ENCODE measurements around the gene SORT1. TPM values are rescaled to one million over a fixed set of nuclear protein-coding genes. Genes with fewer than 3 reads are reported as not detected.
A peak's percentile ranks its signal among the peaks of the same experiment; 100 is the strongest.

SORT1 gene
- total and polyA plus RNA-seq, 2 of the 8 experiments (the other 6 are each of a cell fraction or from before 2014, with no cell fraction given): 18.7 to 69.6 TPM

DNA sequence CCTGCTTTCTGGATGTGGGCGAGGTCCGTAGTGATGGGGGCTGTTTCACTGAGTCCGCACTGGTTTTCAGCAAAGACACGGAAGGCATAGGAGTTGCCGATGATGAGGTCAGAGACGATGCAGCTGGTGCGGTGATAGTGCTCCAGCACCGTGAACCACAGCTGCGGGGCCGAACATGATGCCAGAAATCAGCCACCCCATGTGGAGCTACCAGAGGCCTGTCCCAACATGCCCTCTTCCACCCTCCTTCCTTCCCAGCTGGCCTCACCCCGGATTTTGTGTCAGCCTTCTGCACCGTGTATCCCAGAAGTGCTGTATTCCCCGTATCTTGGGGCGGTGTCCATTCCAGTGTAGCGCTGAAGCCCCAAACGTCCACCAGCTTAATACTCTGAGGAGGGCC lies 100.9 kb downstream of the SORT1 start:
- Histone ChIP-seq H3K18ac (ENCODE audit: extremely low read depth, low read length) (no peak overlapping the region; the same call in 1 of the 2 replicates), H2BK5ac (ENCODE audit: low read depth, low read length) (peak overlapping the region; percentile 90), H3K4me3 (ENCODE audit: extremely low read depth in 1 of 4, insufficient read depth in 2 of 4, low read depth in 3 of 4, low read length in 4 of 4) (no peak overlapping the region), H3K9me3 (ENCODE audit: insufficient read depth in 2 of 2, low read depth in 1 of 2, low read length in 1 of 2) (no peaks in the 10 kb centered on the region), H2BK120ac (replicated peaks; ENCODE audit: low read depth, low read length) (peak overlapping the region; percentile 33), H3K23me2 (ENCODE audit: low read depth, low read length) (peaks cover under 1% of the 10 kb centered on the region; the same call in 1 of the 2 replicates), H3K79me1 (ENCODE audit: low read depth, low read length) (no peaks in the 10 kb centered on the region), H2BK12ac (ENCODE audit: low read depth, low read length) (0 out of 2 replicates have a peak overlapping the region, but pooled peaks have one; percentile 17), H3K27ac (ENCODE audit: low read depth, low read length) (no peak overlapping the region), H3K4ac (replicated peaks; ENCODE audit: insufficient read length, low read depth, low read length) (peak overlapping the region; percentile 37), H3K23ac (ENCODE audit: insufficient read length) (no peak overlapping the region), H2BK20ac (ENCODE audit: low read length) (0 out of 2 replicates have a peak overlapping the region, but pooled peaks have one; percentile 32), H4K8ac (ENCODE audit: extremely low read depth, insufficient read depth, low read length) (no peak overlapping the region; the same call in 1 of the 2 replicates), H3K36me3 (ENCODE audit: control insufficient read depth in 2 of 4, insufficient read depth in 4 of 4, low read length in 3 of 4) (no peaks in the 10 kb centered on the region), H3K79me2 (ENCODE audit: control insufficient read depth in 1 of 2, insufficient read depth in 2 of 2, low read length in 2 of 2) (no peaks in the 10 kb centered on the region), H4K91ac (replicated peaks; ENCODE audit: insufficient read length, low read length) (peak overlapping the region; percentile 29), H4K5ac (ENCODE audit: insufficient read length, low read depth, low read length) (no peak overlapping the region), H2BK15ac (ENCODE audit: low read length) (no peak overlapping the region), H2AK5ac (ENCODE audit: low read depth, low read length) (peak overlapping the region; percentile 79; the same call in 1 of the 2 replicates), H2AFZ (ENCODE audit: low read length) (peak overlapping the region; percentile 75), H3K4me2 (ENCODE audit: insufficient read depth in 1 of 2, low read depth in 2 of 2, low read length in 2 of 2) (no peak overlapping the region), H3K27me3 (replicated peaks in 1 of 4; ENCODE audit: control insufficient read depth in 3 of 4, extremely low read depth in 1 of 4, insufficient read depth in 3 of 4, low read length in 3 of 4) (no peaks in the 10 kb centered on the region; a peak in 1 of 7 replicates), H4K20me1 (replicated peaks in 1 of 2; ENCODE audit: control insufficient read depth in 1 of 2, insufficient read depth in 2 of 2, low read length in 2 of 2) (no peaks in the 10 kb centered on the region), H3K9ac (replicated peaks in 1 of 4; ENCODE audit: extremely low read depth in 1 of 4, low read depth in 3 of 4, low read length in 3 of 4) (no peak overlapping the region), H3K56ac (replicated peaks; ENCODE audit: insufficient read length, low read depth, low read length) (no peak overlapping the region), H3K4me1 (replicated peaks in 1 of 4; ENCODE audit: control insufficient read depth in 3 of 4, insufficient read depth in 4 of 4, low read length in 3 of 4) (peaks cover 0 to 4% (median 0%) of the 10 kb centered on the region in 4 experiments; a peak in 1 of 7 replicates), H3K14ac (ENCODE audit: insufficient read length) (no peak overlapping the region)
- ChIA-PET CTCF (ENCODE audit: partially characterized antibody) (interaction anchor here (0.7 to 4.6 kb wide), 12 partner anchors 10 to 236 kb away, joined by 3 to 34 read pairs (median 4); partner anchors contain the start of genes MYBPHL and SORT1), POLR2A (ENCODE audit: partially characterized antibody) (interaction anchor here (0.6 to 2.3 kb wide), 6 partner anchors 9 to 104 kb away, joined by 3 to 11 read pairs (median 4); partner anchors contain the start of genes MYBPHL and PSRC1)
- 96% methylated on average over 16 of the region's 16 CpGs; no CpG with 5 or more reads in 1 of the 2 experiments for WGBS, 2 experiments (ENCODE audit: extremely low coverage in 1 of 2, insufficient coverage in 1 of 2, insufficient read length in 1 of 2, insufficient replicate concordance in 2 of 2, low coverage in 1 of 2, low lambda C conversion rate in 2 of 2, missing lambda C conversion rate in 1 of 2)
- DNase-seq (ENCODE audit: low read depth in 1 of 2, low spot score in 2 of 2) (no peak), FAIRE-seq (no peak)
- TF ChIP-seq POU5F1 (IDR thresholded peaks at IDR 0.05; ENCODE audit: low read depth, low read length) (no peak), GTF2F1 (IDR thresholded peaks at IDR 0.05; ENCODE audit: borderline replicate concordance, low read depth, low read length) (no peak), SAP30 (IDR thresholded peaks at IDR 0.05; ENCODE audit: insufficient read depth, insufficient replicate concordance, low read length) (no peak), SIRT6 (IDR thresholded peaks at IDR 0.05; ENCODE audit: low read length) (no peak), EGR1 (IDR thresholded peaks at IDR 0.05; ENCODE audit: borderline replicate concordance, low read depth, low read length) (no peak)
